ENCODE results near the gene ARID1B.

DNA sequence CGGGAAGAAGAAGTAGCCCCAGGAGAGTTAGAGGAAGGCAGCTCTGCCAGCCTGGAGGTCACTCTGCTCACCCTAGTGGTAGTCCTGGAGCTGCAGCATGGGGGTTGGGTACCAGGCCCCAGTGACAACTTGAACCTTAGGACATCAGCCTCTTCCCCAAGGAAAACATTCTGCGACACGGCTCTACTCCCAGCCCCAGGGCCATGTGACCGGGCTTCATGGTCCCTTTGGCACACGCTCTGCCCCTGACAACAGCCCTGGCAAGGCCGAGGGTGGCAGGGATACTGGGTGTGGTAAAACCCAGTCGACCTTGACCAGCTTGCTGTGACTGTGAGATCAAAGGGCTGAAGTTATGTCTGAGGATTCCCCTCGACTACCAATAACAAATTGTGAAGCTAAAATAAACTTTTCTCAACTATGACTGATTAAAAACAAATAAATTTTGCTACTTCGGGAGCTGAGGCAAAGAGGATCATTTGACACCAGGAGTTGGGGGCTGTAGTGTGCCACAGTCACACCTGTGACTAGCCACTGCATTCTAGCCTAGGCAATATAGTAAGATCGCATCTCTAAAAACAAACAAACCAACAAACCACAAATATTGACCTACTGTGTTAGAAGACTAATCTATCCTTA, 24.4 kb upstream of the ARID1B start:
- peak in 4 of 6 experiments; percentile 45 to 62 (median 56) for TF ChIP-seq CTCF (IDR thresholded peaks at IDR 0.05)
- no peak for TF ChIP-seq POLR2A (IDR thresholded peaks at IDR 0.05)
